Endothelial cell of umbilical vein (primary cell): ENCODE data around the gene HECTD4. TPM values are rescaled to one million over a fixed set of nuclear protein-coding genes. Genes with fewer than 3 reads are reported as not detected.

ENCODE experiments used
- BruUV-seq: library from RNA; stranded (reverse); fragments of 400-500 nt; replicated peaks from 2 replicates; lab custom pipeline; 2021; lab: Mats Ljungman, UMichigan
- CTCF ChIA-PET: fragments of 300-600, 350-600 bp; sonication (Branson Sonifier 250); formaldehyde crosslinking; loops from one replicate; lab custom pipeline; 2021; ENCODE audit warnings: antibody characterized with exemption, inconsistent platforms; lab: Charles Lee
- POLR2A ChIA-PET: fragments of 300-600, 350-600 bp; sonication (Branson Sonifier 250); formaldehyde crosslinking; loops from one replicate; lab custom pipeline; 2021; ENCODE audit warnings: antibody characterized with exemption, inconsistent platforms; lab: Charles Lee
- DNase-seq: peaks from one replicate; pipeline ENCODE4 v3.0.0-alpha.2; 2011; ENCODE audit warnings: low read depth, low spot score
- FAIRE-seq: peaks from 2 replicates; lab custom pipeline; 2011; peaks lifted over from hg19 to GRCh38; lab: Jason Lieb, UNC
- H2AFZ ChIP-seq: 2 replicates; pipeline ENCODE4 v1.6.0; 2012; ENCODE audit warnings: low read depth, low read length, control low read depth, inconsistent platforms
- H3K27ac ChIP-seq: 2 replicates; pipeline ENCODE4 v1.5.1; 2011; ENCODE audit warnings: low read depth, mild to moderate bottlenecking, control low read depth, low read length, moderate library complexity; ENCODE audit not compliant: insufficient read depth
- H3K27me3 ChIP-seq, 2 experiments: 2 replicates each; pipeline versions ENCODE4 v1.6.0 to v1.6.1; 2011; ENCODE audit warnings: low read length in 2 of 2, mixed read lengths in 1 of 2; ENCODE audit not compliant: control insufficient read depth in 2 of 2, insufficient read depth in 2 of 2
- H3K36me3 ChIP-seq, 2 experiments: 2 replicates in 1 of 2; 3 replicates in 1 of 2; pipeline ENCODE4 v1.5.1; 2011; ENCODE audit warnings: low read length in 2 of 2, mild to moderate bottlenecking in 1 of 2, moderate library complexity in 1 of 2; ENCODE audit not compliant: control insufficient read depth in 2 of 2, insufficient read depth in 2 of 2; ENCODE audit errors: extremely low read depth in 1 of 2
- H3K4me1 ChIP-seq: 3 replicates; pipeline ENCODE4 v1.5.1; 2011; ENCODE audit warnings: mild to moderate bottlenecking, low read length; ENCODE audit not compliant: control insufficient read depth, insufficient read depth; ENCODE audit errors: extremely low read depth
- H3K4me2 ChIP-seq: 2 replicates; pipeline ENCODE4 v1.6.1; 2011; ENCODE audit warnings: low read length, control low read depth, mixed read lengths; ENCODE audit not compliant: insufficient read depth
- H3K4me3 ChIP-seq, 3 experiments: fragments of 200-600 bp in 1 of 3; sonication (generic), shearing (Covaris generic) in 1 of 3; replicated peaks in 1 of 3; 2 replicates each; pipeline ENCODE4 v1.5.1; 2011 to 2016; ENCODE audit warnings: control low read depth in 3 of 3, low read length in 3 of 3, mild to moderate bottlenecking in 2 of 3, inconsistent platforms in 1 of 3, low read depth in 1 of 3, moderate library complexity in 1 of 3; ENCODE audit not compliant: insufficient read depth in 1 of 3
- H3K79me2 ChIP-seq: 2 replicates; pipeline ENCODE4 v1.6.0; 2012; ENCODE audit warnings: low read length, inconsistent platforms; ENCODE audit not compliant: control insufficient read depth, insufficient read depth
- H3K9ac ChIP-seq: replicated peaks from 2 replicates; pipeline ENCODE3; 2011; ENCODE audit warnings: low read length, control low read depth; ENCODE audit not compliant: insufficient read depth; ENCODE audit errors: extremely low read depth
- H3K9me1 ChIP-seq: replicated peaks from 3 replicates; pipeline ENCODE4 v1.6.0; 2011; ENCODE audit warnings: mild to moderate bottlenecking, low read length; ENCODE audit not compliant: control insufficient read depth, insufficient read depth; ENCODE audit errors: extremely low read depth
- H3K9me3 ChIP-seq: replicated peaks from 2 replicates; pipeline ENCODE4 v1.5.1; 2012; ENCODE audit warnings: low read length, inconsistent platforms; ENCODE audit not compliant: control insufficient read depth, insufficient read depth
- H4K20me1 ChIP-seq: replicated peaks from 2 replicates; pipeline ENCODE3; 2011; ENCODE audit warnings: mild to moderate bottlenecking, low read length; ENCODE audit not compliant: control insufficient read depth, insufficient read depth; ENCODE audit errors: extremely low read depth
- CTCF ChIP-seq, 2 donors: IDR thresholded peaks; 1 replicate in 1 of 2; 2 replicates in 1 of 2; pipeline ENCODE4 v1.5.1; 2011; ENCODE audit warnings: low read length in 2 of 2, mild to moderate bottlenecking in 2 of 2, moderate library complexity in 2 of 2, control low read depth in 1 of 2, inconsistent platforms in 1 of 2, low read depth in 1 of 2; ENCODE audit not compliant: insufficient read depth in 1 of 2; ENCODE audit errors: extremely low read depth in 1 of 2
- EZH2 ChIP-seq: IDR thresholded peaks from 2 replicates; pipeline ENCODE4 v1.6.1; 2012; ENCODE audit warnings: borderline replicate concordance, low read depth, mild to moderate bottlenecking, moderate library complexity, low read length, inconsistent platforms; ENCODE audit not compliant: severe bottlenecking
- FOS ChIP-seq: IDR thresholded peaks from 2 replicates; pipeline ENCODE4 v1.6.1; 2011; ENCODE audit warnings: mild to moderate bottlenecking, low read length, moderate library complexity, borderline replicate concordance; ENCODE audit not compliant: insufficient read depth
- GATA2 ChIP-seq: IDR thresholded peaks from 2 replicates; pipeline ENCODE4 v1.7.0; 2011; ENCODE audit warnings: low read depth, mild to moderate bottlenecking, moderate library complexity, mixed read lengths, low read length; ENCODE audit not compliant: insufficient read length, insufficient read depth
- JUN ChIP-seq: IDR thresholded peaks from 2 replicates; pipeline ENCODE4 v1.6.1; 2011; ENCODE audit warnings: borderline replicate concordance, low read depth; ENCODE audit not compliant: insufficient read length, insufficient read depth
- MYC ChIP-seq: IDR thresholded peaks from one replicate; pipeline ENCODE4 v1.6.1; 2011; ENCODE audit warnings: mild to moderate bottlenecking, low read depth, low read length
- POLR2A ChIP-seq: IDR thresholded peaks from 2 replicates; pipeline ENCODE4 v1.6.1; 2012; ENCODE audit warnings: low read depth, mild to moderate bottlenecking, control low read depth, low read length
- POLR2AphosphoS5 ChIP-seq: IDR thresholded peaks from 2 replicates; pipeline ENCODE4 v1.6.1; 2012; ENCODE audit warnings: low read depth, mild to moderate bottlenecking, control low read depth, low read length, moderate library complexity; ENCODE audit not compliant: insufficient read depth
- dilution Hi-C: fragments of 300-500 bp; cut with MboI; formaldehyde crosslinking; loops from one replicate; pipeline ENCODE4 v1.15.0; 2019; ENCODE audit warnings: low sequenced_read_pairs; ENCODE audit not compliant: extremely low pct_ligation_motif_present
- intact Hi-C: fragments of 100-400 bp; cut with micrococcal nuclease; formaldehyde crosslinking; loops from one replicate; pipeline ENCODE4 v1.10.0; 2022
- polyA plus RNA-seq, 4 experiments: library from polyadenylated mRNA; depleted of rRNA in 3 of 4; stranded (reverse) in 3 of 4; unstranded in 1 of 4; fragments of >200 nt; gene quantifications; 2 replicates each; pipeline versions ENCODE4 v1.2.1 to v1.2.3, GENCODE V29; 2011 to 2012; ENCODE audit warnings: missing spikeins in 1 of 4
- total RNA-seq: library from RNA; stranded (reverse); gene quantifications from 2 replicates; pipeline ENCODE4 v1.2.3, GENCODE V29; 2021
- TF ChIP-seq, protein P1 (sequence below): IDR thresholded peaks from 2 replicates; pipeline ENCODE4 v1.6.1; 2011; ENCODE audit not compliant: insufficient read depth, insufficient read length

The HECTD4 gene
- total and polyA plus RNA-seq, 2 donors (not counting 3 experiments of a cell fraction or from before 2014, with no cell fraction given) = 9.7 to 47.7 TPM

DNA sequence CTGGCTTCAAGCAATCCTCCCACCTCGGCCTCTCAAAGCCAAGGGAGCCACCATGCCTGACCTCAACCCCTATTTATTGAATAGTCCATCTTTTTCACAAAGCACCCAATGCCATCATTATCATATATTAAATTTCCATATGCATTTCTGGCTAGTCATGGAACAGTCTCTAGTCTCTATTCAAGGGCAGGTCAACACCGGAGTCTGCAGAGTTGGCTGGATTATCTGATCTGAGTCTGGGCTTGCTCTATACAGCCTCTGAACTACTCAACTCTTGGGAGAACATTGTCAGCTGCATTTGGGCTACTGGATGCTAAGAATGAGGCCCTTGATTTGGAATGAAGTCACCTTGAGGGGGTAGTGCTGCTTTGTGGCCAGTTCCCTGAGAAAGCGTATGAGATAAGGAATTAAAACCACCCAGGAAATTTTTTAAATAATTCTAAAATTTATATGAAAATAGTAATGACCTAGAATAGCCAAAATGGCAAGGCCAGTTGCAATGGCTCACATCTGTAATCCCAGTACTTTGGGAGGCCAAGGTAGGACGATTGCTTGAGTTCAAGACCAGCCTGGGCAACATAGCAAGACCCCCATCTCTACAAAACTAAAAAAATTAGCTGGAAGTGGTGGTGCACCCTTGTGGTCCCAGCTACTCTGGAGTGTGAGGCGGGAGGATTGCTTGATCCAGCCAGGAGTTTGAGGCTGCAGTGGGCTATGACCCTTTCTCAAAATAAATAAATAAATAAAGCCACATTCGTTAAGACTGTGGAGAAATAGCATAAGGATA, 266.8 kb downstream of the HECTD4 start:
- no peak overlapping the region for H3K9ac ChIP-seq
- ChIA-PET POLR2A (interaction anchor here (2.7 kb wide), 1 partner anchor 10 kb away, joined by 13 read pairs; the partner anchor contains the start of gene TRAFD1), CTCF (interaction anchor here (1.9 kb wide), 1 partner anchor 10 kb away, joined by 8 read pairs; the partner anchor contains the start of gene TRAFD1)
- peaks cover 6% of the 10 kb centered on the region for H3K4me1 ChIP-seq
- dilution Hi-C loops (no loop called here), intact Hi-C loops (loop anchor here (1.0 kb wide), 1 partner anchor 10 kb away; the partner anchor contains the start of gene TRAFD1)
- no peak overlapping the region for H3K4me2 ChIP-seq
- FAIRE-seq (no peak), DNase-seq (no peak)
- no peak overlapping the region for H2AFZ ChIP-seq
- no peak overlapping the region for H3K4me3 ChIP-seq
- H3K9me1 ChIP-seq = no peaks in the 10 kb centered on the region
- H3K27me3 ChIP-seq = no peaks in the 10 kb centered on the region
- H3K9me3 ChIP-seq = no peaks in the 10 kb centered on the region
- no peak overlapping the region for H3K27ac ChIP-seq
- H3K79me2 ChIP-seq = no peaks in the 10 kb centered on the region
- no peaks in the 10 kb centered on the region for H4K20me1 ChIP-seq
- TF ChIP-seq, protein P1, sequence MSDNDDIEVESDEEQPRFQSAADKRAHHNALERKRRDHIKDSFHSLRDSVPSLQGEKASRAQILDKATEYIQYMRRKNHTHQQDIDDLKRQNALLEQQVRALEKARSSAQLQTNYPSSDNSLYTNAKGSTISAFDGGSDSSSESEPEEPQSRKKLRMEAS = no peak
- no peak for TF ChIP-seq CTCF (IDR thresholded peaks at IDR 0.05; ENCODE audit: extremely low read depth in 1 of 2, insufficient read depth in 1 of 2, low read depth in 1 of 2, low read length in 2 of 2)
- no peak for TF ChIP-seq GATA2
- TF ChIP-seq EZH2 = no peak
- no peak for TF ChIP-seq FOS
- TF ChIP-seq MYC = no peak
- no peak for TF ChIP-seq POLR2A
- no peak for TF ChIP-seq JUN
- no peak for TF ChIP-seq POLR2AphosphoS5
- no TSS peak for BruUV-seq
- H3K36me3 ChIP-seq = no peaks in the 10 kb centered on the region
